ENCODE measurements around the gene GPATCH2. TPM values are rescaled to one million over a fixed set of nuclear protein-coding genes. Genes with fewer than 3 reads are reported as not detected.

Gene GPATCH2
- total RNA-seq, 1 experiment from 2014 or later: 11.3 TPM

DNA sequence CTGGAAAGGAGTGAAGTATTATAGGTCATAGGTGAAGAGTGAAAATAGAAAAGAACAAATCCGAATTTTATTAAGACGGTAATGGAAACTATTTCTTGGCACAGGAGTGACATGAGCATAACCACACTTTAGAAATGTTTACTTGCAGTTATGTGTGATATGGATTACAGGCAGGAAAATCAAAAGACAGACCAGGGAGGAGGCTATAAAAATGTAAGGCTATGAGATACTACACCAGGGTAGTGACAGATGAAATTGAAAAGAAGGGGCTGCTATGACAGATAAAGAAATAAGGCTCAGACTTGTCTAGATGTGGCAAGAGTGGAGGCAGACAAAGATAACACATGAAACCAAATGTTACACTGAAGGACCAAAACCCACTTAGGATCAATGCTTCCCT lies 31.7 kb downstream of the GPATCH2 start (continued):
- TF ChIP-seq ZBTB33 (IDR thresholded peaks at IDR 0.05; ENCODE audit: extremely low read depth, insufficient replicate concordance, low read length): no peak
- no peak for TF ChIP-seq EZH2phosphoT487 (IDR thresholded peaks at IDR 0.05; ENCODE audit: borderline replicate concordance)
- TF ChIP-seq POLR2A (IDR thresholded peaks at IDR 0.05; ENCODE audit: borderline replicate concordance, extremely low read depth, insufficient read depth, insufficient read length): no peak
- TF ChIP-seq EZH2 (IDR thresholded peaks at IDR 0.05): no peak

GRCh38 chr1:217590598-217590997 lies 40.3 kb downstream of the GPATCH2 start:
- no peaks in the 10 kb centered on the region for H3K36me3 ChIP-seq (ENCODE audit: control insufficient read depth in 1 of 2, insufficient read depth in 2 of 2, low read length in 2 of 2)
- ChIA-PET RAD21 (ENCODE audit: low non-redundant PET in 1 of 2, low total read pairs in 2 of 2, uncharacterized antibody in 2 of 2, unreplicated experiment in 2 of 2) (no interaction called here), POLR2A (no interaction called here), CTCF (no interaction called here)
- no peak for TF ChIP-seq SIN3A (IDR thresholded peaks at IDR 0.05; ENCODE audit: low read depth)
- no peak for TF ChIP-seq ZBTB33 (IDR thresholded peaks at IDR 0.05; ENCODE audit: extremely low read depth, insufficient replicate concordance, low read length)
- no peak for TF ChIP-seq ELF1 (IDR thresholded peaks at IDR 0.05; ENCODE audit: borderline replicate concordance, low read depth)
- no peak for TF ChIP-seq ATF3 (IDR thresholded peaks at IDR 0.05)
- TF ChIP-seq, protein P1, sequence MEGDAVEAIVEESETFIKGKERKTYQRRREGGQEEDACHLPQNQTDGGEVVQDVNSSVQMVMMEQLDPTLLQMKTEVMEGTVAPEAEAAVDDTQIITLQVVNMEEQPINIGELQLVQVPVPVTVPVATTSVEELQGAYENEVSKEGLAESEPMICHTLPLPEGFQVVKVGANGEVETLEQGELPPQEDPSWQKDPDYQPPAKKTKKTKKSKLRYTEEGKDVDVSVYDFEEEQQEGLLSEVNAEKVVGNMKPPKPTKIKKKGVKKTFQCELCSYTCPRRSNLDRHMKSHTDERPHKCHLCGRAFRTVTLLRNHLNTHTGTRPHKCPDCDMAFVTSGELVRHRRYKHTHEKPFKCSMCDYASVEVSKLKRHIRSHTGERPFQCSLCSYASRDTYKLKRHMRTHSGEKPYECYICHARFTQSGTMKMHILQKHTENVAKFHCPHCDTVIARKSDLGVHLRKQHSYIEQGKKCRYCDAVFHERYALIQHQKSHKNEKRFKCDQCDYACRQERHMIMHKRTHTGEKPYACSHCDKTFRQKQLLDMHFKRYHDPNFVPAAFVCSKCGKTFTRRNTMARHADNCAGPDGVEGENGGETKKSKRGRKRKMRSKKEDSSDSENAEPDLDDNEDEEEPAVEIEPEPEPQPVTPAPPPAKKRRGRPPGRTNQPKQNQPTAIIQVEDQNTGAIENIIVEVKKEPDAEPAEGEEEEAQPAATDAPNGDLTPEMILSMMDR (IDR thresholded peaks at IDR 0.05 in 2 of 3, conservative IDR thresholded peaks at IDR 0.05 in 1 of 3; ENCODE audit: borderline replicate concordance in 1 of 3, insufficient read depth in 1 of 3, low read depth in 2 of 3, low read length in 2 of 3): 0 out of 6 replicates have a peak, but pooled peaks of 1 of the 3 experiments have one; percentile 16
- TF ChIP-seq EZH2 (IDR thresholded peaks at IDR 0.05): no peak
- TF ChIP-seq POLR2A (IDR thresholded peaks at IDR 0.05; ENCODE audit: borderline replicate concordance, extremely low read depth, insufficient read depth, insufficient read length): no peak
- no peak for TF ChIP-seq TCF7L2 (IDR thresholded peaks at IDR 0.05; ENCODE audit: borderline replicate concordance, extremely low read depth, insufficient read depth, insufficient read length)
- TF ChIP-seq, protein P2, sequence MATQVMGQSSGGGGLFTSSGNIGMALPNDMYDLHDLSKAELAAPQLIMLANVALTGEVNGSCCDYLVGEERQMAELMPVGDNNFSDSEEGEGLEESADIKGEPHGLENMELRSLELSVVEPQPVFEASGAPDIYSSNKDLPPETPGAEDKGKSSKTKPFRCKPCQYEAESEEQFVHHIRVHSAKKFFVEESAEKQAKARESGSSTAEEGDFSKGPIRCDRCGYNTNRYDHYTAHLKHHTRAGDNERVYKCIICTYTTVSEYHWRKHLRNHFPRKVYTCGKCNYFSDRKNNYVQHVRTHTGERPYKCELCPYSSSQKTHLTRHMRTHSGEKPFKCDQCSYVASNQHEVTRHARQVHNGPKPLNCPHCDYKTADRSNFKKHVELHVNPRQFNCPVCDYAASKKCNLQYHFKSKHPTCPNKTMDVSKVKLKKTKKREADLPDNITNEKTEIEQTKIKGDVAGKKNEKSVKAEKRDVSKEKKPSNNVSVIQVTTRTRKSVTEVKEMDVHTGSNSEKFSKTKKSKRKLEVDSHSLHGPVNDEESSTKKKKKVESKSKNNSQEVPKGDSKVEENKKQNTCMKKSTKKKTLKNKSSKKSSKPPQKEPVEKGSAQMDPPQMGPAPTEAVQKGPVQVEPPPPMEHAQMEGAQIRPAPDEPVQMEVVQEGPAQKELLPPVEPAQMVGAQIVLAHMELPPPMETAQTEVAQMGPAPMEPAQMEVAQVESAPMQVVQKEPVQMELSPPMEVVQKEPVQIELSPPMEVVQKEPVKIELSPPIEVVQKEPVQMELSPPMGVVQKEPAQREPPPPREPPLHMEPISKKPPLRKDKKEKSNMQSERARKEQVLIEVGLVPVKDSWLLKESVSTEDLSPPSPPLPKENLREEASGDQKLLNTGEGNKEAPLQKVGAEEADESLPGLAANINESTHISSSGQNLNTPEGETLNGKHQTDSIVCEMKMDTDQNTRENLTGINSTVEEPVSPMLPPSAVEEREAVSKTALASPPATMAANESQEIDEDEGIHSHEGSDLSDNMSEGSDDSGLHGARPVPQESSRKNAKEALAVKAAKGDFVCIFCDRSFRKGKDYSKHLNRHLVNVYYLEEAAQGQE (IDR thresholded peaks at IDR 0.05; ENCODE audit: low read depth): no peak
- no peak overlapping the region for H3K9ac ChIP-seq (ENCODE audit: low read length)
- no peaks in the 10 kb centered on the region for H3K4me1 ChIP-seq (ENCODE audit: control insufficient read depth in 1 of 2, insufficient read depth in 2 of 2, low read length in 2 of 2)
- ATAC-seq (no peak), DNase-seq (ENCODE audit: low read depth, low spot score) (no peak)
- H3K4me2 ChIP-seq (ENCODE audit: low read length): no peak overlapping the region
- intact Hi-C loops (cut with micrococcal nuclease): no loop called here
- no peaks in the 10 kb centered on the region for H3K27me3 ChIP-seq (ENCODE audit: insufficient read depth, low read length)
- H3K4me3 ChIP-seq (replicated peaks in 1 of 2; ENCODE audit: low read depth in 1 of 2, low read length in 2 of 2): no peak overlapping the region
- no peak overlapping the region for H3K27ac ChIP-seq (ENCODE audit: low read depth, low read length)
- H4K20me1 ChIP-seq (ENCODE audit: insufficient read depth): no peaks in the 10 kb centered on the region
- BruUV-seq (replicated peaks): no TSS peak
- H3K9me2 ChIP-seq (ENCODE audit: insufficient read depth): no peaks in the 10 kb centered on the region
- no peaks in the 10 kb centered on the region for H3K9me3 ChIP-seq (ENCODE audit: control insufficient read depth in 1 of 2, insufficient read depth in 1 of 2, low read depth in 1 of 2, low read length in 2 of 2)
- no peaks in the 10 kb centered on the region for H3K79me2 ChIP-seq (ENCODE audit: insufficient read depth, low read length)
- H2AFZ ChIP-seq (ENCODE audit: low read depth, low read length, poor library complexity, severe bottlenecking): no peak overlapping the region
